CD4-positive, alpha-beta T cell treated with Interleukin-21 for 1 hour (primary cell): ENCODE results near the gene MBD1.
"Not testable (repeated sequence)": the region's sequence is repeated elsewhere in the genome, so short reads cannot be mapped to it uniquely, and the experiment has no call there.

Source experiments
- DNase-seq: peaks from one replicate; pipeline ENCODE4 v3.0.0-alpha.2; 2020

Gene MBD1

GRCh38 chr18:50281295-50281971, at the start of gene MBD1:
MBD1 (minus strand) TSS chr18:50281523; CDS start chr18:50279992, 1,531 bp downstream.
- peak; percentile 98 for DNase-seq

- no peak for DNase-seq
Observed at GRCh38 chr18:50330176-50330575, 48.9 kb upstream of the MBD1 start.

- DNase-seq: no peak
Observed at GRCh38 chr18:50327983-50328382, 46.7 kb upstream of the MBD1 start.

GRCh38 chr18:50320719-50321118, 39.4 kb upstream of the MBD1 start:
- no peak for DNase-seq

GRCh38 chr18:50315100-50315871, 34.0 kb upstream of the MBD1 start:
- DNase-seq: no peak

GRCh38 chr18:50313873-50314460, 32.6 kb upstream of the MBD1 start:
- no peak for DNase-seq

GRCh38 chr18:50313031-50313607, 31.8 kb upstream of the MBD1 start:
- DNase-seq: no peak

GRCh38 chr18:50312296-50313030, 31.1 kb upstream of the MBD1 start:
- DNase-seq: no peak

- DNase-seq: no peak
Observed at GRCh38 chr18:50311650-50312049, 30.3 kb upstream of the MBD1 start.

GRCh38 chr18:50310080-50310479, 28.8 kb upstream of the MBD1 start:
- no peak for DNase-seq

- DNase-seq: not testable (repeated sequence)
Observed at GRCh38 chr18:50308851-50309250, 27.5 kb upstream of the MBD1 start.

GRCh38 chr18:50307738-50308470, 26.6 kb upstream of the MBD1 start:
- DNase-seq: peak; percentile 93

GRCh38 chr18:50307400-50307737, 26.0 kb upstream of the MBD1 start:
- DNase-seq: no peak

GRCh38 chr18:50306944-50307343, 25.6 kb upstream of the MBD1 start:
- DNase-seq: no peak

- no peak for DNase-seq
Observed at GRCh38 chr18:50301074-50301473, 19.8 kb upstream of the MBD1 start.

GRCh38 chr18:50299626-50300388, 18.5 kb upstream of the MBD1 start:
- DNase-seq: no peak

- no peak for DNase-seq
Observed at GRCh38 chr18:50298443-50299284, 17.3 kb upstream of the MBD1 start.

- peak; percentile 76 for DNase-seq
Observed at GRCh38 chr18:50297621-50298442, 16.5 kb upstream of the MBD1 start.

- no peak for DNase-seq
Observed at GRCh38 chr18:50293039-50293438, 11.7 kb upstream of the MBD1 start.

GRCh38 chr18:50289108-50289443, 7.8 kb upstream of the MBD1 start:
- DNase-seq: no peak
